Measurements from ENCODE around the gene NUBP2. TPM values are rescaled to one million over a fixed set of nuclear protein-coding genes. Genes with fewer than 3 reads are reported as not detected.

NUBP2 gene
- total RNA-seq, 1 experiment from 2014 or later, result 35.9 TPM

- H3K9ac ChIP-seq (ENCODE audit: low read length), result no peak overlapping the region
- no peak overlapping the region for H3K27ac ChIP-seq (ENCODE audit: low read length)
- no peaks in the 10 kb centered on the region; the same call in none of the 2 replicates for H3K36me3 ChIP-seq (ENCODE audit: insufficient read depth, low read length)
- H4K20me1 ChIP-seq (ENCODE audit: insufficient read depth, low read depth, low read length), result peaks cover 9% of the 10 kb centered on the region; the same call in 1 of the 2 replicates
- no peak overlapping the region for H3K4me2 ChIP-seq (ENCODE audit: low read depth, low read length, poor library complexity, severe bottlenecking)
- peaks cover 27% of the 10 kb centered on the region for H3K79me2 ChIP-seq (ENCODE audit: low read length)
- no peak overlapping the region for H3K4me3 ChIP-seq (ENCODE audit: low read length)
- no peaks in the 10 kb centered on the region for H3K9me2 ChIP-seq (replicated peaks; ENCODE audit: insufficient read depth, low read length)
- H2AFZ ChIP-seq (ENCODE audit: low read length), result no peak overlapping the region
- DNase-seq, result no peak
- H3K4me1 ChIP-seq (ENCODE audit: low read length), result peaks cover 16% of the 10 kb centered on the region
- H3K27me3 ChIP-seq (ENCODE audit: low read length), result no peaks in the 10 kb centered on the region
- no peaks in the 10 kb centered on the region for H3K9me3 ChIP-seq (ENCODE audit: low read length)
Measured at GRCh38 chr16:1768061-1768766, 14.5 kb upstream of the NUBP2 start.

GRCh38 chr16:1768767-1769401 lies 13.9 kb upstream of the NUBP2 start:
- H4K20me1 ChIP-seq (ENCODE audit: insufficient read depth, low read depth, low read length), result peaks cover 12% of the 10 kb centered on the region

GRCh38 chr16:1769402-1770300 lies 13.1 kb upstream of the NUBP2 start:
- peaks cover 41% of the 10 kb centered on the region for H3K79me2 ChIP-seq (ENCODE audit: low read length)
- H3K4me2 ChIP-seq (ENCODE audit: low read depth, low read length, poor library complexity, severe bottlenecking), result peak overlapping the region; percentile 97
- DNase-seq, result peak; percentile 53
- H3K9me3 ChIP-seq (ENCODE audit: low read length), result no peaks in the 10 kb centered on the region
- H3K4me3 ChIP-seq (ENCODE audit: low read length), result peak overlapping the region; percentile 86
- H3K9me2 ChIP-seq (replicated peaks; ENCODE audit: insufficient read depth, low read length), result no peaks in the 10 kb centered on the region
- no peaks in the 10 kb centered on the region for H3K27me3 ChIP-seq (ENCODE audit: low read length)
- peak overlapping the region; percentile 93 for H3K9ac ChIP-seq (ENCODE audit: low read length)
- H3K36me3 ChIP-seq (ENCODE audit: insufficient read depth, low read length), result no peaks in the 10 kb centered on the region; the same call in none of the 2 replicates
- peaks cover 26% of the 10 kb centered on the region for H3K4me1 ChIP-seq (ENCODE audit: low read length)
- peak overlapping the region; percentile 68; the same call in 1 of the 2 replicates for H3K27ac ChIP-seq (ENCODE audit: low read length)
- no peak overlapping the region for H2AFZ ChIP-seq (ENCODE audit: low read length)
- peaks cover 17% of the 10 kb centered on the region for H4K20me1 ChIP-seq (ENCODE audit: insufficient read depth, low read depth, low read length)

More at GRCh38 chr16:1768767-1769401, 13.9 kb upstream of the NUBP2 start:
- Histone ChIP-seq H3K36me3 (ENCODE audit: insufficient read depth, low read length) (no peaks in the 10 kb centered on the region; the same call in none of the 2 replicates), H3K27me3 (ENCODE audit: low read length) (no peaks in the 10 kb centered on the region), H2AFZ (ENCODE audit: low read length) (no peak overlapping the region), H3K4me2 (ENCODE audit: low read depth, low read length, poor library complexity, severe bottlenecking) (no peak overlapping the region), H3K9me3 (ENCODE audit: low read length) (no peaks in the 10 kb centered on the region), H3K9ac (ENCODE audit: low read length) (peak overlapping the region; percentile 20; the same call in 1 of the 2 replicates), H3K9me2 (replicated peaks; ENCODE audit: insufficient read depth, low read length) (no peaks in the 10 kb centered on the region), H3K4me3 (ENCODE audit: low read length) (no peak overlapping the region), H3K79me2 (ENCODE audit: low read length) (peaks cover 33% of the 10 kb centered on the region), H3K4me1 (ENCODE audit: low read length) (peaks cover 18% of the 10 kb centered on the region), H3K27ac (ENCODE audit: low read length) (no peak overlapping the region)
- DNase-seq, result peak; percentile 59

- H3K4me1 ChIP-seq (ENCODE audit: low read length), result peaks cover 29% of the 10 kb centered on the region
- peak overlapping the region; percentile 93 for H3K9ac ChIP-seq (ENCODE audit: low read length)
- peaks cover 1% of the 10 kb centered on the region for H3K36me3 ChIP-seq (ENCODE audit: insufficient read depth, low read length)
- H3K9me3 ChIP-seq (ENCODE audit: low read length), result no peaks in the 10 kb centered on the region
- H3K9me2 ChIP-seq (replicated peaks; ENCODE audit: insufficient read depth, low read length), result no peaks in the 10 kb centered on the region
- H3K4me2 ChIP-seq (ENCODE audit: low read depth, low read length, poor library complexity, severe bottlenecking), result peak overlapping the region; percentile 97
- H2AFZ ChIP-seq (ENCODE audit: low read length), result no peak overlapping the region
- peaks cover 49% of the 10 kb centered on the region for H3K79me2 ChIP-seq (ENCODE audit: low read length)
- peak overlapping the region; percentile 68 for H3K27ac ChIP-seq (ENCODE audit: low read length)
- H3K4me3 ChIP-seq (ENCODE audit: low read length), result peak overlapping the region; percentile 86
- peaks cover 17% of the 10 kb centered on the region for H4K20me1 ChIP-seq (ENCODE audit: insufficient read depth, low read depth, low read length)
- DNase-seq, result peak; percentile 77
- H3K27me3 ChIP-seq (ENCODE audit: low read length), result no peaks in the 10 kb centered on the region
Measured at GRCh38 chr16:1770328-1771187, 12.2 kb upstream of the NUBP2 start.

GRCh38 chr16:1771188-1771863 lies 11.4 kb upstream of the NUBP2 start, which contains the start of gene NME3:
Gene NME3 (minus strand): TSS chr16:1771543. CDS start chr16:1771534, 9 bp downstream.
- H3K4me3 ChIP-seq (ENCODE audit: low read length), result peak within 1 kb of the TSS; percentile 86
- H4K20me1 ChIP-seq (ENCODE audit: insufficient read depth, low read depth, low read length), result peaks cover 17% of the 10 kb centered on the region
- H3K4me2 ChIP-seq (ENCODE audit: low read depth, low read length, poor library complexity, severe bottlenecking), result peak within 1 kb of the TSS; percentile 97
- peak within 1 kb of the TSS; percentile 93 for H3K9ac ChIP-seq (ENCODE audit: low read length)
- peaks cover 2% of the 10 kb centered on the region for H3K36me3 ChIP-seq (ENCODE audit: insufficient read depth, low read length)
- H3K4me1 ChIP-seq (ENCODE audit: low read length), result peaks cover 29% of the 10 kb centered on the region
- no peaks in the 10 kb centered on the region for H3K9me3 ChIP-seq (ENCODE audit: low read length)
- peaks cover 49% of the 10 kb centered on the region for H3K79me2 ChIP-seq (ENCODE audit: low read length)
- peak within 1 kb of the TSS; percentile 68 for H3K27ac ChIP-seq (ENCODE audit: low read length)
- no peak within 1 kb of the TSS for H2AFZ ChIP-seq (ENCODE audit: low read length)
- no peaks in the 10 kb centered on the region for H3K27me3 ChIP-seq (ENCODE audit: low read length)
- peak; percentile 91 for DNase-seq
- no peaks in the 10 kb centered on the region for H3K9me2 ChIP-seq (replicated peaks; ENCODE audit: insufficient read depth, low read length)

GRCh38 chr16:1771864-1772361 lies 10.8 kb upstream of the NUBP2 start:
- H3K9ac ChIP-seq (ENCODE audit: low read length), result peak overlapping the region; percentile 93
- H2AFZ ChIP-seq (ENCODE audit: low read length), result no peak overlapping the region
- H3K9me2 ChIP-seq (replicated peaks; ENCODE audit: insufficient read depth, low read length), result no peaks in the 10 kb centered on the region
- H3K4me1 ChIP-seq (ENCODE audit: low read length), result peaks cover 29% of the 10 kb centered on the region
- H4K20me1 ChIP-seq (ENCODE audit: insufficient read depth, low read depth, low read length), result peaks cover 17% of the 10 kb centered on the region
- no peaks in the 10 kb centered on the region for H3K27me3 ChIP-seq (ENCODE audit: low read length)
- peak overlapping the region; percentile 68 for H3K27ac ChIP-seq (ENCODE audit: low read length)
- no peaks in the 10 kb centered on the region for H3K9me3 ChIP-seq (ENCODE audit: low read length)
- peaks cover 2% of the 10 kb centered on the region for H3K36me3 ChIP-seq (ENCODE audit: insufficient read depth, low read length)
- H3K79me2 ChIP-seq (ENCODE audit: low read length), result peaks cover 49% of the 10 kb centered on the region
- H3K4me3 ChIP-seq (ENCODE audit: low read length), result peak overlapping the region; percentile 86
- DNase-seq, result no peak
- peak overlapping the region; percentile 97 for H3K4me2 ChIP-seq (ENCODE audit: low read depth, low read length, poor library complexity, severe bottlenecking)
